ENCODE measurements around the gene MVP. TPM values are rescaled to one million over a fixed set of nuclear protein-coding genes. Genes with fewer than 3 reads are reported as not detected.

Gene MVP
- total RNA-seq, 1 experiment from 2014 or later: 75.1 TPM

- no peaks in the 10 kb centered on the region for H3K79me2 ChIP-seq (ENCODE audit: insufficient read depth, low read length)
- H3K9ac ChIP-seq (ENCODE audit: low read length): no peak overlapping the region
- ChIA-PET POLR2A (no interaction called here), RAD21 (ENCODE audit: low non-redundant PET in 1 of 2, low total read pairs in 2 of 2, uncharacterized antibody in 2 of 2, unreplicated experiment in 2 of 2) (no interaction called here), CTCF (no interaction called here)
- no peak for ATAC-seq
- BruUV-seq (replicated peaks): no TSS peak
- H3K27ac ChIP-seq (ENCODE audit: low read depth, low read length): no peak overlapping the region
- no peak for DNase-seq (ENCODE audit: low read depth, low spot score)
- H3K27me3 ChIP-seq (ENCODE audit: insufficient read depth, low read length): no peaks in the 10 kb centered on the region
- H3K9me2 ChIP-seq (ENCODE audit: insufficient read depth): no peaks in the 10 kb centered on the region
- no peaks in the 10 kb centered on the region for H4K20me1 ChIP-seq (ENCODE audit: insufficient read depth)
- TF ChIP-seq SIN3A (IDR thresholded peaks at IDR 0.05; ENCODE audit: low read depth): no peak
- no peak for TF ChIP-seq ZBTB33 (IDR thresholded peaks at IDR 0.05; ENCODE audit: extremely low read depth, insufficient replicate concordance, low read length)
- no peak for TF ChIP-seq CTCF (IDR thresholded peaks at IDR 0.05 in 2 of 3, conservative IDR thresholded peaks at IDR 0.05 in 1 of 3; ENCODE audit: borderline replicate concordance in 1 of 3, insufficient read depth in 1 of 3, low read depth in 2 of 3, low read length in 2 of 3)
- TF ChIP-seq RAD21 (IDR thresholded peaks at IDR 0.05; ENCODE audit: low read depth): no peak
- no peak for TF ChIP-seq YY1 (IDR thresholded peaks at IDR 0.05; ENCODE audit: extremely low read depth, insufficient replicate concordance, low read depth, low read length)
- TF ChIP-seq EZH2phosphoT487 (IDR thresholded peaks at IDR 0.05; ENCODE audit: borderline replicate concordance): no peak
- no peak for TF ChIP-seq ZNF274 (IDR thresholded peaks at IDR 0.05; ENCODE audit: low read depth, low read length)
- TF ChIP-seq EZH2 (IDR thresholded peaks at IDR 0.05): no peak
- TF ChIP-seq FOSL1 (IDR thresholded peaks at IDR 0.05; ENCODE audit: low read depth): no peak
- no peak for TF ChIP-seq REST (IDR thresholded peaks at IDR 0.05; ENCODE audit: low read depth)
- TF ChIP-seq POLR2AphosphoS5 (IDR thresholded peaks at IDR 0.05; ENCODE audit: low read depth, low read length): no peak
- no peak for TF ChIP-seq POLR2A (IDR thresholded peaks at IDR 0.05; ENCODE audit: borderline replicate concordance, extremely low read depth, insufficient read depth, insufficient read length)
- H3K9me3 ChIP-seq (ENCODE audit: control insufficient read depth in 1 of 2, insufficient read depth in 1 of 2, low read depth in 1 of 2, low read length in 2 of 2): no peaks in the 10 kb centered on the region
- no peaks in the 10 kb centered on the region for H3K4me1 ChIP-seq (ENCODE audit: control insufficient read depth in 1 of 2, insufficient read depth in 2 of 2, low read length in 2 of 2)
- no peaks in the 10 kb centered on the region for H3K36me3 ChIP-seq (ENCODE audit: control insufficient read depth in 1 of 2, insufficient read depth in 2 of 2, low read length in 2 of 2)
- H3K4me2 ChIP-seq (ENCODE audit: low read length): no peak overlapping the region
- intact Hi-C loops (cut with micrococcal nuclease): no loop called here
- H2AFZ ChIP-seq (ENCODE audit: low read depth, low read length, poor library complexity, severe bottlenecking): no peak overlapping the region
- H3K4me3 ChIP-seq (replicated peaks in 1 of 2; ENCODE audit: low read depth in 1 of 2, low read length in 2 of 2): no peak overlapping the region
These were observed 72.2 kb downstream of the MVP start for GRCh38 chr16:29892458-29892813.

Measured in HCT116 (cell line).